ENCODE data around the gene H1-8.

- no peak for TF ChIP-seq CTCF (IDR thresholded peaks at IDR 0.05)
- TF ChIP-seq POLR2A (IDR thresholded peaks at IDR 0.05): no peak
These were observed 52.7 kb downstream of the H1-8 start for GRCh38 chr3:129595544-129596193.

Measured in prostate gland (tissue), 2 donors.